NT2/D1 (cell line): ENCODE measurements around the gene ANKRD39.

Experiments used
- YY1 ChIP-seq: IDR thresholded peaks from 2 replicates; pipeline ENCODE4 v1.6.1; 2011; ENCODE audit not compliant: insufficient read length, insufficient read depth
- ZNF274 ChIP-seq: IDR thresholded peaks from 2 replicates; pipeline ENCODE4 v1.6.1; 2011; ENCODE audit warnings: mild to moderate bottlenecking, low read depth, low read length

DNA sequence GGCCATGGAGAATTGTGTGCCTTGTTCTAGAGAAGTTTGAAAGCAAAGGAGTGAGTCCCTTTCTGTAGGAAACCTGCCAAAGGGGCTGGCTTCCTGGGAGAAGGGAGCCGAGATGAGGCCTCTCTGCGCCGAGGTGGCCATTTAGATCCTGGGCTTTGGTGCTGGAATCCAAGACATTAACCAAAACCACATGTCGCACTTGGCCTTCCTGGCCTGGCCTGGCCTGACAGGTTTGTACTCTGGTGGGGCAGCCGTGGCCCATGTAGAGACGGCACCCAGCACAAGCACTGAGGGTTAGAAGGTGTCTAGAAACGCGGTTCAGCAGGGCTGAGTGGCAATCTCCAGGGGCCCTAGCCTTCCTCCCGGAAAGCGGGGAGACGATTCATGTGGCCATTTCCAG lies 34.6 kb downstream of the ANKRD39 start:
- TF ChIP-seq YY1 (no peak), ZNF274 (no peak)
